H1 (cell line): ENCODE results near the gene ABHD10.

Source experiments
- ATF2 ChIP-seq: IDR thresholded peaks from 2 replicates; pipeline ENCODE4 v1.6.1; 2012; ENCODE audit warnings: low read length, inconsistent platforms
- CHD2 ChIP-seq: IDR thresholded peaks from 2 replicates; pipeline ENCODE4 v1.6.1; 2012; ENCODE audit warnings: low read length, improper control_type of control experiment
- CTCF ChIP-seq, 3 experiments: IDR thresholded peaks; 1 replicate in 2 of 3; 2 replicates in 1 of 3; pipeline versions ENCODE4 v1.5.1 to v1.6.1; 2011; ENCODE audit warnings: low read length in 3 of 3, mild to moderate bottlenecking in 3 of 3, inconsistent platforms in 2 of 3, low read depth in 1 of 3, moderate library complexity in 1 of 3; ENCODE audit not compliant: insufficient read depth in 1 of 3; ENCODE audit errors: control extremely low read depth in 1 of 3
- EP300 ChIP-seq, 2 experiments: IDR thresholded peaks; 1 replicate in 1 of 2; 2 replicates in 1 of 2; pipeline ENCODE4 v1.6.1; 2011 to 2012; ENCODE audit warnings: low read depth in 2 of 2, low read length in 2 of 2, mild to moderate bottlenecking in 2 of 2, borderline replicate concordance in 1 of 2, inconsistent platforms in 1 of 2, moderate library complexity in 1 of 2
- EZH2 ChIP-seq: fragments of 200-600 bp; sonication (generic); IDR thresholded peaks from 2 replicates; pipeline ENCODE4 v1.7.1; 2012; ENCODE audit warnings: low read depth, mild to moderate bottlenecking, moderate library complexity, low read length, inconsistent platforms; ENCODE audit not compliant: severe bottlenecking
- MAFK ChIP-seq: IDR thresholded peaks from 2 replicates; pipeline ENCODE4 v1.6.1; 2012; ENCODE audit warnings: low read depth, mild to moderate bottlenecking, improper control_type of control experiment, low read length
- MAX ChIP-seq: IDR thresholded peaks from 2 replicates; pipeline ENCODE4 v1.6.1; 2012; ENCODE audit warnings: inconsistent platforms
- SIN3A ChIP-seq, 2 experiments: IDR thresholded peaks in 1 of 2; conservative IDR thresholded peaks in 1 of 2; 2 replicates each; pipeline ENCODE4 v1.6.1; 2011 to 2012; ENCODE audit warnings: low read length in 2 of 2, improper control_type of control experiment in 1 of 2, low read depth in 1 of 2, mild to moderate bottlenecking in 1 of 2

GRCh38 chr3:112005091-112005672, 26.4 kb downstream of the ABHD10 start:
- TF ChIP-seq CHD2, result no peak
- TF ChIP-seq SIN3A (conservative IDR thresholded peaks at IDR 0.05 in 1 of 2, IDR thresholded peaks at IDR 0.05 in 1 of 2; ENCODE audit: low read depth in 1 of 2, low read length in 2 of 2), result no peak
- no peak for TF ChIP-seq CTCF (IDR thresholded peaks at IDR 0.05; ENCODE audit: control extremely low read depth in 1 of 3, insufficient read depth in 1 of 3, low read depth in 1 of 3, low read length in 3 of 3)
- TF ChIP-seq MAX, result no peak
- TF ChIP-seq EZH2, result no peak
- no peak for TF ChIP-seq EP300 (IDR thresholded peaks at IDR 0.05; ENCODE audit: borderline replicate concordance in 1 of 2, low read depth in 2 of 2, low read length in 2 of 2)
- no peak for TF ChIP-seq ATF2
- TF ChIP-seq MAFK, result no peak
